NCI-H345 treated with DMSO at 0.1 percent for 48 hours (cell line): ENCODE data around the gene LCP2.

Source experiments
- DNase-seq: peaks from one replicate; lab custom pipeline; 2025; ENCODE audit not compliant: unreplicated experiment; lab: John Stamatoyannopoulos, UW

LCP2 gene

DNA sequence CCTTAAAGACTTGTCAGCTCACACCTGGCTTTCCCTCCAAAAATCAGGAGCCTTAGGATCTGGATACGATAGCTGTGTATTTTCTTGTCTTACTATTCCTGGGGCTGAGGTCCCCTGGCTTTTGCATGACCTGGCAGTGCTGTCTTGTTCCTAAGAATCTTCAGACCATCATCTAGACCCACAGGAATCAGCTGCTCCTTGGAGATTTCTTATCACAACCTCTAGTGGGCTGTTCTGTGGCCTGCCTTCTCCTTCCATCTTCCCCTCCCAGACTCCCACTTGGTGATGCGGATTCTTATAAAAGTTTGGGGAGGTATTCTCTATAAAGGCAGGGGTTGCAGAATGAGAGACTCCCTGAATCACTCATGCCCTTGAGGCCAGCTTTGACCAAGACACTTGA lies 21.4 kb downstream of the LCP2 start:
- DNase-seq: no peak

GRCh38 chr5:170275376-170275994 lies 22.1 kb downstream of the LCP2 start:
- no peak for DNase-seq

DNA sequence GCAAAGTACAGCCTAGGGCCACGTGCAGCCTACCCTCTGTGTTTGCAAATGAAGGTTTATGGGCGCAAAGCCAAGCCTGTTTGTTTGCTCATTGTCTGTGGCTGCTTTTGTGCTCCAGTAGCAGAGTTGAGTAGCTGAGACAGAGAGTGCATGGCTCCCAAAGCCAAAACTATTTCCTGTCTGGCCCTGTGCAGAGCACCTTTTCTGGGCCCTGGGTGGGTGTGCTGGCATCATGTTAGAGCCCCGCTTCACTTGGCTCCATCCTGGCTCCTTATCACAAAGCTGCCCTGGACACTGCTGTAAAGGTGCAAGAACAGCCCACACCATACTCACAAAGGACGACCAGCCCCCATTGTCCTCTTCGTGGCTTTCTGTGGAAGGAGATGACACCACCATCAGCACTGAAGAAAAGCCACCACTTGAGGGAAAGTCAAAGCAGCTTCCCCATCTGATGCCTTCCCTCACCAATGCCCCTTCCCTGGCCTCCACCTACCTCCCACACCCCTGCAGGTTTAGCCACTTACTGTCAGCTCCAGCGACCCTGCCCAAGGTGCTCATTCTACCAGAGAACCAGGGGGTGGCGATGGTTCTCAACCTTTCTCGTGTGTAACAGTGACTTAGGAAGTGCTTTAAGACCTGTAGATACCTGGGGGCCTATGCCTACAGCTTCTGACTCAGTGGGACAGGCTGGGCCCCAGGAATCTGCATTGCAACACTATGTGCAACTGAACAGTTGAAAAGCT lies 23.4 kb downstream of the LCP2 start:
- DNase-seq: peak; percentile 96

DNA sequence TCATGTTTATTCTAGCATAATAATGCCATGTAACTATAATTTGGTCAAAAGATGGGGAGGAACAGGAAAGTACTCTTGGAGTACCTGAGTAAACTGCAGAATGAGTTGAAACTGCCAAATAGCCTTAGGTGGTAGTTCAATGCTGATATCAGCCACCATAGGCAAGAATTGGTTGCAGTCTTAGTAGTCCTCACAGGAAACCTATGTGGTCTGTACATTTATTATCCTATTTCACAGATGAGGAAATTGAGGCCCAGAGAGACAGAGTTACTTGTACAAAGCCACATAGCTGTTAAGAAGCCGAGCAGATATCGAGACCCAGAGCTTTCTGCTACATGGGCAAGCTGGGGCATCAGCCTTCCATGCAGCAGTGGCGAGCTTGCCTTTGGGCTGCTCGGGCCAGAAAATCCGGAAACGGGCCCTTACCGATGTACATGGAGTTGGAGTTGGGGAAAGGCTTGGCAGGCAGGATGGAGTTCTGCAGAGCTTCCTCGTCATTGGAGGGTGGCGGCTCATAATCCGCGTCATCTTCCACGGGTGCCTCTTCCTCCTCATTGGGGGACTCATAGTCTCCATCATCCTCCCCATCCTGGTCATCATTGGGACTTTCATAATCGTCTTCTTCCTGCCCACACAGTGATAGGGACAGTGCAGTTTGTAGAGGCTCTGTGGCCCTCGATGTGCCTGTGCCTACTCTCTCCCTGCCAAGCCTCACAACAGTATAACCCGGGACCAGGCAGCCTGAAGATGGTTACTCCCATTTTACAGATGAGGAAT lies 27.1 kb downstream of the LCP2 start:
- DNase-seq: no peak

GRCh38 chr5:170269579-170269978 lies 28.0 kb downstream of the LCP2 start:
- DNase-seq: no peak

GRCh38 chr5:170268884-170269283 lies 28.7 kb downstream of the LCP2 start:
- no peak for DNase-seq

DNA sequence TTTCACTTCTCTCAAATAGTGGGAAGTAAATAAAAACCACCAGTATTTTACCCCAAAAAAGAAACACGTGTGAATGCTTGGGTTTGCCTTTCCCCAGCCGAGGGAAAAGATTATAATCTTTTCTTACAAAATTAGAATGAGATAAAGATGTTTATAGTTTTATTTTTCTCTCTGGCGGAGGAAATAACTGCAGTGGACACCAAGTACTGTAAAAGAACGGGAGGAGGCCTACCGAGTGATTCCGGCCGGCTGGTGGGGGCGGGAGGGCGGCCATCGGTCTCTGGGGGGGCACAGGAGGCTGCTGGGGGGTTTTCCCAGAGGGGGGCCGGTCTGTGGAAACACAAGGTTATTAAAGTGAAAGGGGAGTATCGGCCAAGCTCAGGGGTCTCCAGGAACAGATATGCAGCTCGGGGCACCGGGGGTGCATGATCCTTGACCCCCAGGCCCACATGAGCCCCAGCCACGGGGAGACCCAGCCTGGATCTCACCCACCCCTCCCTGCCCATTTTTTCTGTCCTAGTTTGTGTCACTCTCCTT lies 29.4 kb downstream of the LCP2 start:
- DNase-seq: no peak

DNA sequence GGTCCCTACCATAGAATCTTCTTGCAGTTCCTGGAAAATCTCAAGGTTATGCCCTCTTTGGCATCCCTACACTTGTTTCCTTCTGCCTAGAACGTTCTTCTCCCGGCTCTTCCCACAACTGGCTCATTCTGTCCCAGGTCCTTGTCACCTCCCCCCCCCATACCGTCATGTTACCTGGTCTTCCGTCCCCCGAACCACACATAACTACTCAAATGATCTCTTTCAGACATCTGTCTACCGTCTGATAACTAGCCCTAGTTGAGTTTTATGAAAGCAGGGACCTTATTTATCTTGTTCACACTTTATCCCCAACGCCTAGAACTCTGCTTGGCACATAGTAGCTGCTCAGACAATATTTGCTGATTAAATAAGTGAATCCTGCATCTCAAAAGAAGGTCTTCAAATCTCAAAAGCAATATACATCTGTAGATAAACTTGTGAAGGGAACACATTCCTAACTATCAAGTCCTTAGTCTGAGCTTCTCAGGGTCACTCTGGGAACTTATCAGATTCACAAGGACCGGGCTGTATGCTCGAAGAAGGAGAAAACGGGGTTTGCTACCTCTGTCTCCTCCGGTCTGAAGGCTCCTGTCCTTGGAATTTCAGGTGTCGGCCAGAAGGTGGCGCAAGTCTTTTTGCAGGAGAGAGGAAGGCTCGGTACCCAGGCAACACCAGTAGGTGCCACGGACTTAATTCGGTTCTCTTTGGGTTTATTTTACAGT lies 30.0 kb downstream of the LCP2 start:
- peak; percentile 56 for DNase-seq

GRCh38 chr5:170266570-170267381 lies 30.8 kb downstream of the LCP2 start:
- DNase-seq: no peak

DNA sequence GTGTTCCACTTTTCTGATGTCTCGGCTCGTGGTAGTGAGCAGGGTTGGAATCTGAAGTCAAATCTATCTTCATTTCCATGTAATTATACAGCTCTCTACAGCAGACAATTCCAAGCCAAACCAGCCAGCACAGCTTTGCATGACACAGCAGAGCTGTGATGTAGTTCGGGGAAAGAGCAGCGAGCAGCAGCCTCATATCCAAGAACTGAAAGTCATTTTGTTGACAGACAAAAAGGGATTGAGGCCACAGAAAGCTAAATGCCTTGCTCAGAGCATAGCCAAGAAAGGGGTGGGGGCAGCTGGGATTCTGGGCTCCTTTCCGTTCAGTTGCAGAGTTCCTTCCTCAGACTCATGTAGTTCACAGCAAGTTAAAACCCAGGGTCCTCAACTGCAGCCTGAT lies 32.1 kb downstream of the LCP2 start:
- no peak for DNase-seq

DNA sequence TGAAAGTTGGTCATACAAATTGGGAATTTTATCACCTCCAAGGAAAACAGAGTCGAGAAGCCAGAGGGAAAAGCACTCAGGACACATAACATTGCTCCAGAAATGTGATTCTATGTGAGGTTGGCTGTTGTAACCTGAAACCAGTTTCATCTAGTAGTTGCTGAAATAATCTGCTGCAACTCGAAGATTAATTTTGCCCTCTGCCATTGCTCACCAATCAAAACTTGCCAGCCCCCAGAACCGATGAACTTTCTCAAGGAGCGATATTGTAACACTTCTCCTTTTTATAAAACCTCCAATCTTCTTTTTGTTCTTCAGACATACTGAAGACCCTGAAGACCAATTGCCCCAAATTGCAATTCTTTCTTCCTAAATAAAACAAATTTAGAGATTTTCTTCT lies 33.7 kb downstream of the LCP2 start:
- no peak for DNase-seq

DNA sequence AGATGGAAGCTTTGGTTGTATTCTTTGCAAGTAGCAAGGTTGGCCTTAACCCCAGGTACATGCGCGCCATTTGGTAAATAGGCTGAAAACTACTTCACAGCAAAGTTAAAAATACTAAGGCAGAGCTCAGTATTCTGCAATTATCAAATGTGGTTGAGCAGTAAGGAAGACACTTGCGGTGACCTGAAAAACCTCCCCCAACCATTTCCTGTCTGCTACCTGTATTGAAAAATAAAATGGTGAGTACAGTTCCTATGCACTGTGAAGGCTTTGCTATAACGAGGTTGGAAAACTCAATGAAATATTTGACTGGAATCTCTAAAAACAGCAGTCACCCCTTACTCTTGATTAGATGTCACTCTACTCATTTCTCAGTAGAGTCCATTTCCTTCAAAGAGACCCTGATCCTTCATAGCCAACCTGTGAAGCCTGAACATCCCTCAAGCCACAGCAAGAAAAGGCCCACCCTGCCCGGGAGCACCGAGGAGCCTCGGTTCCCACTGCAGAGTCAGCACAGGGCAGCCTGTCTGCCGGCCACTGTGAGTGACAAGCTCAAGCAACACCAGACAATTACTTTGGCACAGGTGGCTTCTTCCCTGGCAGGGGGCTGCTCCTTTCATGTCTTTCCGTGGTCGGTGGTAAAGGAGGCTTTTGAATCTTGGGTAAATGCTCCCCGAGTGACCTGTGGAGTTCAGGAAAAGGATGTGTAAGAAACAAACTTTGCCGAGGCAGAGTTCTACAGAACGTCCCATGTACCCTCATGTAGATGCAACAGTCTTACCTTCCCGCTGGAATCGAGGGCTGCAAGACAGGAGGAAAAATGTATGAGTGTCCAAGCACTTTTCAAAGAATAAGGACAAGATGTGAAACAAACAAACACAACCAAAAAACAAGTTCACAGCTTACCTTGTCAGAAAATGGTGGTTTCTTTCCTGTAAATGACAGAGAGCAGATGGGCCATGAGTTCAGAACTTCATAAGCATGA lies 35.2 kb downstream of the LCP2 start:
- DNase-seq: no peak

- DNase-seq: no peak
Measured at GRCh38 chr5:170261528-170262043, 36.0 kb downstream of the LCP2 start.

- no peak for DNase-seq
Measured at GRCh38 chr5:170257370-170257769, 40.2 kb downstream of the LCP2 start.

- DNase-seq: no peak
Measured at GRCh38 chr5:170256571-170256970, 41.0 kb downstream of the LCP2 start.

- DNase-seq: no peak
Measured at GRCh38 chr5:170254056-170254455, 43.5 kb downstream of the LCP2 start.

- DNase-seq: no peak
Measured at GRCh38 chr5:170252720-170253350, 44.7 kb downstream of the LCP2 start.

- DNase-seq: no peak
Measured at GRCh38 chr5:170252109-170252508, 45.5 kb downstream of the LCP2 start.
